Activated naive CD8-positive, alpha-beta T cell treated with anti-CD3 and anti-CD28 coated beads, Interleukin-2, amount 50 U/mL, for 16 hours (primary cell): Measurements from ENCODE around the gene CHST6.
A peak's percentile ranks its signal among the peaks of the same experiment; 100 is the strongest.
"Not testable (repeated sequence)": the region's sequence is repeated elsewhere in the genome, so short reads cannot be mapped to it uniquely, and the experiment has no call there.

Source experiments
- DNase-seq: peaks from one replicate; pipeline ENCODE4 v3.0.0-alpha.2; 2020; ENCODE audit warnings: low read depth, low spot score

Gene CHST6

GRCh38 chr16:75443298-75443697 lies 51.9 kb downstream of the CHST6 start:
- DNase-seq, result no peak

- DNase-seq, result no peak
Observed at GRCh38 chr16:75433732-75434413, 61.4 kb downstream of the CHST6 start.

GRCh38 chr16:75432828-75433731 lies 62.2 kb downstream of the CHST6 start, which contains the start of gene CFDP1:
CFDP1 (minus strand) TSS chr16:75433503; CDS start chr16:75433352, 151 bp downstream.
- peak; percentile 88 for DNase-seq

- DNase-seq, result no peak
Observed at GRCh38 chr16:75429621-75430403, 65.4 kb downstream of the CHST6 start.

GRCh38 chr16:75426524-75426923 lies 68.7 kb downstream of the CHST6 start:
- DNase-seq, result not testable (repeated sequence)

- DNase-seq, result not testable (repeated sequence)
Observed at GRCh38 chr16:75424105-75424762, 71.0 kb downstream of the CHST6 start.

GRCh38 chr16:75423723-75424104 lies 71.5 kb downstream of the CHST6 start:
- DNase-seq, result no peak
